Endothelial cell of umbilical vein (primary cell): Measurements from ENCODE around the gene NRK. TPM values are rescaled to one million over a fixed set of nuclear protein-coding genes. Genes with fewer than 3 reads are reported as not detected.

ENCODE experiments used
- Bru-seq: library from RNA; stranded (reverse); fragments of 400-500 nt; gene quantifications from one replicate; lab custom pipeline; 2021; lab: Mats Ljungman, UMichigan
- BruChase-seq, 2 experiments: library from RNA; stranded (reverse); fragments of 400-500 nt; gene quantifications; one replicate each; lab custom pipeline; 2021; lab: Mats Ljungman, UMichigan
- BruUV-seq: library from RNA; stranded (reverse); fragments of 400-500 nt; replicated peaks from 2 replicates; lab custom pipeline; 2021; lab: Mats Ljungman, UMichigan
- CTCF ChIA-PET: fragments of 300-600, 350-600 bp; sonication (Branson Sonifier 250); formaldehyde crosslinking; loops from one replicate; lab custom pipeline; 2021; ENCODE audit warnings: antibody characterized with exemption, inconsistent platforms; lab: Charles Lee
- POLR2A ChIA-PET: fragments of 300-600, 350-600 bp; sonication (Branson Sonifier 250); formaldehyde crosslinking; loops from one replicate; lab custom pipeline; 2021; ENCODE audit warnings: antibody characterized with exemption, inconsistent platforms; lab: Charles Lee
- DNase-seq: peaks from one replicate; pipeline ENCODE4 v3.0.0-alpha.2; 2011; ENCODE audit warnings: low read depth, low spot score
- FAIRE-seq: peaks from 2 replicates; lab custom pipeline; 2011; peaks lifted over from hg19 to GRCh38; lab: Jason Lieb, UNC
- H2AFZ ChIP-seq: 2 replicates; pipeline ENCODE4 v1.6.0; 2012; ENCODE audit warnings: low read depth, low read length, control low read depth, inconsistent platforms
- H3K27ac ChIP-seq: 2 replicates; pipeline ENCODE4 v1.5.1; 2011; ENCODE audit warnings: low read depth, mild to moderate bottlenecking, control low read depth, low read length, moderate library complexity; ENCODE audit not compliant: insufficient read depth
- H3K27me3 ChIP-seq, 2 experiments: 2 replicates each; pipeline versions ENCODE4 v1.6.0 to v1.6.1; 2011; ENCODE audit warnings: low read length in 2 of 2, mixed read lengths in 1 of 2; ENCODE audit not compliant: control insufficient read depth in 2 of 2, insufficient read depth in 2 of 2
- H3K36me3 ChIP-seq, 2 experiments: 2 replicates in 1 of 2; 3 replicates in 1 of 2; pipeline ENCODE4 v1.5.1; 2011; ENCODE audit warnings: low read length in 2 of 2, mild to moderate bottlenecking in 1 of 2, moderate library complexity in 1 of 2; ENCODE audit not compliant: control insufficient read depth in 2 of 2, insufficient read depth in 2 of 2; ENCODE audit errors: extremely low read depth in 1 of 2
- H3K4me1 ChIP-seq: 3 replicates; pipeline ENCODE4 v1.5.1; 2011; ENCODE audit warnings: mild to moderate bottlenecking, low read length; ENCODE audit not compliant: control insufficient read depth, insufficient read depth; ENCODE audit errors: extremely low read depth
- H3K4me2 ChIP-seq: 2 replicates; pipeline ENCODE4 v1.6.1; 2011; ENCODE audit warnings: low read length, control low read depth, mixed read lengths; ENCODE audit not compliant: insufficient read depth
- H3K4me3 ChIP-seq, 3 experiments: fragments of 200-600 bp in 1 of 3; sonication (generic), shearing (Covaris generic) in 1 of 3; replicated peaks in 1 of 3; 2 replicates each; pipeline ENCODE4 v1.5.1; 2011 to 2016; ENCODE audit warnings: control low read depth in 3 of 3, low read length in 3 of 3, mild to moderate bottlenecking in 2 of 3, inconsistent platforms in 1 of 3, low read depth in 1 of 3, moderate library complexity in 1 of 3; ENCODE audit not compliant: insufficient read depth in 1 of 3
- H3K79me2 ChIP-seq: 2 replicates; pipeline ENCODE4 v1.6.0; 2012; ENCODE audit warnings: low read length, inconsistent platforms; ENCODE audit not compliant: control insufficient read depth, insufficient read depth
- H3K9ac ChIP-seq: replicated peaks from 2 replicates; pipeline ENCODE3; 2011; ENCODE audit warnings: low read length, control low read depth; ENCODE audit not compliant: insufficient read depth; ENCODE audit errors: extremely low read depth
- H3K9me1 ChIP-seq: replicated peaks from 3 replicates; pipeline ENCODE4 v1.6.0; 2011; ENCODE audit warnings: mild to moderate bottlenecking, low read length; ENCODE audit not compliant: control insufficient read depth, insufficient read depth; ENCODE audit errors: extremely low read depth
- H3K9me3 ChIP-seq: replicated peaks from 2 replicates; pipeline ENCODE4 v1.5.1; 2012; ENCODE audit warnings: low read length, inconsistent platforms; ENCODE audit not compliant: control insufficient read depth, insufficient read depth
- H4K20me1 ChIP-seq: replicated peaks from 2 replicates; pipeline ENCODE3; 2011; ENCODE audit warnings: mild to moderate bottlenecking, low read length; ENCODE audit not compliant: control insufficient read depth, insufficient read depth; ENCODE audit errors: extremely low read depth
- EZH2 ChIP-seq: IDR thresholded peaks from 2 replicates; pipeline ENCODE4 v1.6.1; 2012; ENCODE audit warnings: borderline replicate concordance, low read depth, mild to moderate bottlenecking, moderate library complexity, low read length, inconsistent platforms; ENCODE audit not compliant: severe bottlenecking
- FOS ChIP-seq: IDR thresholded peaks from 2 replicates; pipeline ENCODE4 v1.6.1; 2011; ENCODE audit warnings: mild to moderate bottlenecking, low read length, moderate library complexity, borderline replicate concordance; ENCODE audit not compliant: insufficient read depth
- GATA2 ChIP-seq: IDR thresholded peaks from 2 replicates; pipeline ENCODE4 v1.7.0; 2011; ENCODE audit warnings: low read depth, mild to moderate bottlenecking, moderate library complexity, mixed read lengths, low read length; ENCODE audit not compliant: insufficient read length, insufficient read depth
- JUN ChIP-seq: IDR thresholded peaks from 2 replicates; pipeline ENCODE4 v1.6.1; 2011; ENCODE audit warnings: borderline replicate concordance, low read depth; ENCODE audit not compliant: insufficient read length, insufficient read depth
- MAX ChIP-seq: IDR thresholded peaks from 2 replicates; pipeline ENCODE4 v1.6.1; 2011; ENCODE audit not compliant: insufficient read depth, insufficient read length
- MYC ChIP-seq: IDR thresholded peaks from one replicate; pipeline ENCODE4 v1.6.1; 2011; ENCODE audit warnings: mild to moderate bottlenecking, low read depth, low read length
- POLR2A ChIP-seq: IDR thresholded peaks from 2 replicates; pipeline ENCODE4 v1.6.1; 2012; ENCODE audit warnings: low read depth, mild to moderate bottlenecking, control low read depth, low read length
- POLR2AphosphoS5 ChIP-seq: IDR thresholded peaks from 2 replicates; pipeline ENCODE4 v1.6.1; 2012; ENCODE audit warnings: low read depth, mild to moderate bottlenecking, control low read depth, low read length, moderate library complexity; ENCODE audit not compliant: insufficient read depth
- dilution Hi-C: fragments of 300-500 bp; cut with MboI; formaldehyde crosslinking; loops from one replicate; pipeline ENCODE4 v1.15.0; 2019; ENCODE audit warnings: low sequenced_read_pairs; ENCODE audit not compliant: extremely low pct_ligation_motif_present
- intact Hi-C: fragments of 100-400 bp; cut with micrococcal nuclease; formaldehyde crosslinking; loops from one replicate; pipeline ENCODE4 v1.10.0; 2022
- long read RNA-seq: library from polyadenylated mRNA; stranded (forward); transcript quantifications from one replicate; pipeline ENCODE4 v2.0.0, GENCODE V29; 2021
- polyA minus RNA-seq, 3 experiments: library from RNA; depleted of rRNA, polyadenylated mRNA; stranded (reverse); fragments of >200 nt; gene quantifications; 1 replicate in 1 of 3; 2 replicates in 2 of 3; pipeline ENCODE4 v1.2.3, GENCODE V29; 2011
- polyA plus RNA-seq, 4 experiments: library from polyadenylated mRNA; depleted of rRNA in 3 of 4; stranded (reverse) in 3 of 4; unstranded in 1 of 4; fragments of >200 nt; gene quantifications; 2 replicates each; pipeline versions ENCODE4 v1.2.1 to v1.2.3, GENCODE V29; 2011 to 2012; ENCODE audit warnings: missing spikeins in 1 of 4
- total RNA-seq: library from RNA; stranded (reverse); gene quantifications from 2 replicates; pipeline ENCODE4 v1.2.3, GENCODE V29; 2021
- TF ChIP-seq, protein P1 (sequence below), 2 donors: IDR thresholded peaks; 1 replicate in 1 of 2; 2 replicates in 1 of 2; pipeline ENCODE4 v1.5.1; 2011; ENCODE audit warnings: low read length in 2 of 2, mild to moderate bottlenecking in 2 of 2, moderate library complexity in 2 of 2, control low read depth in 1 of 2, inconsistent platforms in 1 of 2, low read depth in 1 of 2; ENCODE audit not compliant: insufficient read depth in 1 of 2; ENCODE audit errors: extremely low read depth in 1 of 2

Gene NRK
- 3.1 and 8.0 TPM in 2 replicates for total RNA-seq
- polyA plus RNA-seq, result 1.1 and 1.3 TPM in 2 replicates
- 1.3 and 1.4 TPM in 2 replicates for polyA plus RNA-seq (2011; cell fraction: cytosol; rRNA removed)
- 4.0 and 4.5 TPM in 2 replicates for polyA plus RNA-seq (2011; cell fraction: nucleus; rRNA removed)
- 2.2 and 2.6 TPM in 2 replicates for polyA plus RNA-seq (2012)
- 7.5 and 10.8 TPM in 2 replicates for polyA minus RNA-seq
- polyA minus RNA-seq (2011; cell fraction: cytosol; rRNA and poly(A)+ RNA removed), result not detected
- 7.9 and 9.0 TPM in 2 replicates for polyA minus RNA-seq (2011; cell fraction: nucleus; rRNA and poly(A)+ RNA removed)
- Bru-seq, nascent RNA, result percentile 34 among the genes with signal in this experiment
- BruChase-seq, experiment 1, labeled RNA remaining after a 6-hour chase, result percentile 40 among the genes with signal in this experiment
- BruChase-seq, experiment 2, labeled RNA remaining after a 2-hour chase, result percentile 44 among the genes with signal in this experiment
- long read RNA-seq, full-length matches to known transcripts, result 1 of 4 reads
- long read RNA-seq, partial matches to known transcripts, result 1 of 4 reads
- long read RNA-seq, other reads (novel, unspliced or antisense), result 2 of 4 reads

DNA sequence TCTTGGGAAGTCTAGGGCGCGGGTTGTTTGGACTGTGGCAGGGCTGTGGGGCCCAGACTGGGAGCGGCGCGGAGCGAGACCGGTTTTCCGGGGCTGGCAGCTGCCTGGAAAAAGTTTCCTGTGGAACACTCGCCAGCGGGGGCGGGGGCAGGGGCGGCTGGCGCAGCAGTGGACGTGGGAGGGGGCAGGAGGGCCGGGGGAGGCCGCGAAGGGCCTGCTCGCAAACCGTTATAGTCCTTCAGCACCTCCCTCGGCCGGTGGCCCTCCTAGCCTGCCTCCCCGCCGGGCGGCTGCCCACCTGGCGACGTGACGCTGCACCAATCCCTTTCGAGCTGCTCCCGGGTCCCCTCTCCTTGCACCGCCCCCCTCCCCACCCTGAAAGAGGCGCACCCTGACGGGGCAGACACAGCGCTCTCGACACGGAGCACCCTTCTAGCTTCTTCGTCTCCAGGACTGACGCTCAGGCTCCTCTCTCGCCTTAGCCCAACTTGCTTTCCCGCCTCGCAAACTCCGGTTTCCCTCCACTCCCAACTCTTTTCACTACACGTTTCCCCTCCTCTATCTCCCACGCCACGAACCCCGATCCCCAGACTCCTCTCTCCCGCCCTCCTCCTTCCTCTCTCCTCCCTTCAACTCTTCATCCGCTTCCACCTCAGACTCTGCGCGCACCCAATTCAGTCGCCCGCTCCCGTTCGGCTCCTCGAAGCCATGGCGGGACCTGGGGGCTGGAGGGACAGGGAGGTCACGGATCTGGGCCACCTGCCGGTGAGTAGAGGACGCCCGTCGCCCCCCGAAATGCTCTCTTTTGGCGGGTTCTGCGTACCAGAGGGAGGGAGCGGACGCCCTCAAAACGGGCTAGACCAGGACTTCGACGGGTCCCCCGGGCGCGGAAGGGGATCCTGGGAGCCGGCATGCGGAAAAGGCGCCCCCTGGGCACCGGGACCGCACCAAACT is at the start of gene NRK:
NRK (plus strand) TSS at position 402 of the 954 bp plus-strand sequence; CDS start at position 709, 307 bp downstream.
- peak within 1 kb of the TSS; percentile 34 for H3K4me2 ChIP-seq
- H3K9me3 ChIP-seq, result no peaks in the 10 kb centered on the region
- POLR2A ChIA-PET, result no interaction called here
- no peaks in the 10 kb centered on the region for H4K20me1 ChIP-seq
- CTCF ChIA-PET, result no interaction called here
- no peaks in the 10 kb centered on the region for H3K36me3 ChIP-seq
- DNase-seq, result peak; percentile 31
- no peak for TF ChIP-seq POLR2A
- TF ChIP-seq, protein P1, sequence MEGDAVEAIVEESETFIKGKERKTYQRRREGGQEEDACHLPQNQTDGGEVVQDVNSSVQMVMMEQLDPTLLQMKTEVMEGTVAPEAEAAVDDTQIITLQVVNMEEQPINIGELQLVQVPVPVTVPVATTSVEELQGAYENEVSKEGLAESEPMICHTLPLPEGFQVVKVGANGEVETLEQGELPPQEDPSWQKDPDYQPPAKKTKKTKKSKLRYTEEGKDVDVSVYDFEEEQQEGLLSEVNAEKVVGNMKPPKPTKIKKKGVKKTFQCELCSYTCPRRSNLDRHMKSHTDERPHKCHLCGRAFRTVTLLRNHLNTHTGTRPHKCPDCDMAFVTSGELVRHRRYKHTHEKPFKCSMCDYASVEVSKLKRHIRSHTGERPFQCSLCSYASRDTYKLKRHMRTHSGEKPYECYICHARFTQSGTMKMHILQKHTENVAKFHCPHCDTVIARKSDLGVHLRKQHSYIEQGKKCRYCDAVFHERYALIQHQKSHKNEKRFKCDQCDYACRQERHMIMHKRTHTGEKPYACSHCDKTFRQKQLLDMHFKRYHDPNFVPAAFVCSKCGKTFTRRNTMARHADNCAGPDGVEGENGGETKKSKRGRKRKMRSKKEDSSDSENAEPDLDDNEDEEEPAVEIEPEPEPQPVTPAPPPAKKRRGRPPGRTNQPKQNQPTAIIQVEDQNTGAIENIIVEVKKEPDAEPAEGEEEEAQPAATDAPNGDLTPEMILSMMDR (IDR thresholded peaks at IDR 0.05; ENCODE audit: extremely low read depth in 1 of 2, insufficient read depth in 1 of 2, low read depth in 1 of 2, low read length in 2 of 2), result no peak
- no peak for TF ChIP-seq EZH2
- no peak for TF ChIP-seq FOS
- TF ChIP-seq GATA2, result no peak
- TF ChIP-seq POLR2AphosphoS5, result no peak
- TF ChIP-seq JUN, result no peak
- no peak for TF ChIP-seq MYC
- TF ChIP-seq MAX, result no peak
- H3K4me1 ChIP-seq, result peaks cover 9% of the 10 kb centered on the region
- H3K9me1 ChIP-seq, result no peaks in the 10 kb centered on the region
- no TSS peak for BruUV-seq
- peak within 1 kb of the TSS; percentile 79 for H2AFZ ChIP-seq
- no peaks in the 10 kb centered on the region for H3K27me3 ChIP-seq
- intact Hi-C loops (loop anchor here (2.0 to 10.0 kb wide), 2 partner anchors 14 to 112 kb away; no protein-coding TSS in a partner anchor), dilution Hi-C loops (no loop called here)
- H3K4me3 ChIP-seq, result peak within 1 kb of the TSS in 2 of 3 experiments; percentile 40 to 41
- H3K79me2 ChIP-seq, result no peaks in the 10 kb centered on the region
- peak; percentile 43 for FAIRE-seq
- H3K9ac ChIP-seq, result peak within 1 kb of the TSS; percentile 3
- no peak within 1 kb of the TSS for H3K27ac ChIP-seq
